Measurements from ENCODE around the gene SPDYE6.
"Not testable (repeated sequence)": the region's sequence is repeated elsewhere in the genome, so short reads cannot be mapped to it uniquely, and the experiment has no call there.

The SPDYE6 gene

DNA sequence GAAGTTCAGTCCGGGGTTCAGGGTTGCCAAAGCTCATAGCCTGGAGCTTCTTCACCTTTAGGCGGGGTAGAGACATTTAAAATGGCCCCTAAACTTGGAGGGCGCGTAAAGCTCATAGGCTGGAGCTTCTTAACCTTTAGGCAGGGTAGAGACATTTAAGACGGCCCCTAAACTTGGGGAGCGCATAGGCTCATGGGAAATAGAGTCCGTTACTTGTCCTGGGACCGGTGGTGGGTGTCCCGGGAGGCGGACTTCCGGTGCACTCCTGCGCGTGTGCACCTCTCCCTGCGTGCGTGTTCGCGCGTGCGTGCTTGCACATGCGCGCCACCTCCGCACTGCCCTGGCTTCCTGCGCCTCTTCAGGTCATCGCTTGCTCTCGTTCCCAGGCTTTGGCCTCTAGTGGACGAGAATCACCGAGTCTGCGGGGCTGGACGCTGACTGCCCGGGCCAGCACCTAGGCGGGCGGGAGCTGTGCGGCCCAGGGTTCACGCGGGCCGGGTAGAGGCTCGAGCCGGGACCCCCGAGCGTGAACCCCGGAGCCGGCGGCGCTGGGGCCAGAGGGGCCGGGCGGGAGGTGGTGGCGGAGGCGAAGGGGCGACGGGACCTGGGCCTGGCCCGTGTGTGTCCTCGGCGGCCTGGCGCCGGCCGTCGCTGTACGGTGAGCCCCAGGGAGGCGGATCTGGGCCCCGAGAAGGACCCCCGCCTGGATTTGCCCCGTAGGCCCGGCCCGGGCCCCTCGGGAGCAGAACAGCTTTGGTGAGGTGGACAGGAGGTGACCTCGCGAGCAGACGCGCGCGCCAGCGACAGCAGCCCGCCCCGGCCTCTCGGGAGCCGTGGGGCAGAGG is 7.5 kb upstream of the SPDYE6 start:
- peak; percentile 76 for DNase-seq (ENCODE audit: low read depth)

DNA sequence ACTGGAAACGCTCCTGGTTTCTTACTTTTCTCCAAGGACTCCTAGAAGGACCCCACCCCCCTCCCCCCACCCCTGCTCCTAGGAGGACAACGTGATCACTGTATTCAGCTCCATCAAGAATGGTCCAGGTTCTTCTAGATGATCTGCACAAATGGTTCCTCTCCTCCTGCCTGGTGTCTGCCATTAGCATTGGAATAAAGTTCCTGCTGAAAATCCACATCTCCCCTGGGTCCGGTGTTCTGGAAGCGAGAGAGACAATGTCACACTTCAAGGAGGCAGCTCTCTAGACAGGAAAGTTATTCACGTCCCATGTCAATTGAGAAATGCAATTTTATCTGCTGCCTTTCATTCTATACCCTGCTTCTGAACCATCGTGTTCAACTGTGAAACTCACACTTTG is 9.3 kb downstream of the SPDYE6 start:
- not testable (repeated sequence) for DNase-seq (ENCODE audit: low read depth)

DNA sequence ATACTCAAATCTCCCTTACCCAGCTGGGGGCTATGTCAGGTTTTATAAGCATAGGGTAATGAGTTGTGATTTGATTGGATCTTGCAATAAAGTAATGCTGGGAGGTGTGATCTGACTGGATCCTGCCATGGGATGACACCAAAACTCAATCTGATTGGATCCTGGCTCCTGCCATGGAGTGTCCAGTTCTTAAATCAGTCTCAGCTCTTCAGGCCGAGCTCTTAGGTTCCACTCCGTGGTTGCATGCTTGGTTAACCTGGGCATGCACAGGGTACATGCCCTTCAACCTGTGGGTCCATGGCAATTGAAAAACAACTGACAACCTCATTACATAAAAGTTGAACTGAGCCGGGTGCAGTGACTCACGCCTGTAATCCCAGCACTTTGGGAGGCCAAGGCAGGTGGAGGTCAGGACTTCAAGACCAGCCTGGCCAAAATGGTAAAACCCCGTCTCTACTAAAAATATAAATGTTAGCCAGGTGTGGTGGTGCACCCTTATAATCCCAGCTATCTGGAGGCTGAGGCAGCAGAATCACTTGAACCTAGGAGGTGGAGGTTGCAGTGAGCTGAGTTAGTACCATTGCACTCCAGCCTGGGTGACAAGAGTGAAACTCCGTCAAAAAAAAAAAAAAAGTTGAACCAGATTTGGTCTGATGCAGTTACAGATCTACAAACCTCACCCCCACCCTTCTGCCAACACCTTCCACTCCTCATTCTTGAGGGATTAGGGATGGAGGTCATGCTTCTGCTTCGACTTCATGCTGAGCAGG is 15.5 kb downstream of the SPDYE6 start:
- DNase-seq (ENCODE audit: low read depth), result not testable (repeated sequence)

DNA sequence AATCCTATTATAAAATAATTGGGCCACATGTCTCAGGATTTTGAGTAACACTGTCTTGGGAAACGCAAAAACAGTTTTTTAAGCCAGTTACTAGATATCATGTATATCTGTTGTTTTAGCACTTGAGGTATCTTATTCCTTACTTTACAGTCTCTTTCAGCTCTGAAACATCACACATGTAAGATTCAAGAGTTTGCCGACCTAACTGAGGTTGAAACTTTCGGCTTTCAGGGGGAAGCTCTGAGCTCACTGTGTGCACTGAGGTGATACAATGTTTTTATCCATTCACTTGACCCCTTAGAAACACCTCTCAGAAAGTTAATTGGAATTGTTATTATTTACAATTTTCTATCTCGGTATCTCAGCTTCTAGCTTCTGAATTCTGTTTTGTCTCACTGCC is 18.8 kb downstream of the SPDYE6 start:
- DNase-seq (ENCODE audit: low read depth), result not testable (repeated sequence)

DNA sequence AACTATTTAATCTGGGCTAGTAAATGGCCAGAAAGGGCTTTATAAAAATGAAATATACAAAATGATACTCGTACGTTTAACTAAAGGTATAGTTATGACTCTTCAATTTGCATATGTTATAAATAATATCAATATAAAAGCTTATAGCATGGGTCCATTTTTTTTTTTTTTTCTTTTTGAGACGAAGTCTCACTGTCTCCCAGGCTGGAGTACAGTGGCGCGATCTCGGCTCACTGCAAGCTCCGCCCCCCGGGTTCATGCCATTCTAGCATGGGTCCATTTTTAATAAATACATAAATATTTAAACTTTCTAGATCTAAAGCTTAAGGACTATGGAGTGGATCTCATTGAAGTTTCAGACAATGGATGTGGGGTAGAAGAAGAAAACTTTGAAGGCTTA is 19.2 kb downstream of the SPDYE6 start:
- not testable (repeated sequence) for DNase-seq (ENCODE audit: low read depth)

DNA sequence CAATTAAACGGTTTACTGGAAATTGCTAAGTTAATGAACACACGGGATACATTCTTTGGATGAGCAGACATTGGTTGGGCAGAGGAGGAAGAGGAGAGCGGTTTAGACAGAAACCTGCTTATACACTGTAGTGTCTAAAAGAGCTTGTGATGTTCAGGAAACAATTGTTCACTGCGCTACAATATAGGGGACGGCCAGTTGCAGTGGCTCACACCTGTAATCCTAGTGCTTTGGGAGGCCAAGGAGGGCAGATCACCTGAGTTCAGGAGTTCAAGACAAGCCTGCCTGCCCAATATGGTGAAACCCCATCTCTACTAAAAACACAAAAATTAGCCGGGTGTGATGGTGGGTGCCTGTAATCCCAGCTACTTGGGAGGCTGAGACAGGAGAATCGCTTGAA is 20.7 kb downstream of the SPDYE6 start:
- not testable (repeated sequence) for DNase-seq (ENCODE audit: low read depth)

DNA sequence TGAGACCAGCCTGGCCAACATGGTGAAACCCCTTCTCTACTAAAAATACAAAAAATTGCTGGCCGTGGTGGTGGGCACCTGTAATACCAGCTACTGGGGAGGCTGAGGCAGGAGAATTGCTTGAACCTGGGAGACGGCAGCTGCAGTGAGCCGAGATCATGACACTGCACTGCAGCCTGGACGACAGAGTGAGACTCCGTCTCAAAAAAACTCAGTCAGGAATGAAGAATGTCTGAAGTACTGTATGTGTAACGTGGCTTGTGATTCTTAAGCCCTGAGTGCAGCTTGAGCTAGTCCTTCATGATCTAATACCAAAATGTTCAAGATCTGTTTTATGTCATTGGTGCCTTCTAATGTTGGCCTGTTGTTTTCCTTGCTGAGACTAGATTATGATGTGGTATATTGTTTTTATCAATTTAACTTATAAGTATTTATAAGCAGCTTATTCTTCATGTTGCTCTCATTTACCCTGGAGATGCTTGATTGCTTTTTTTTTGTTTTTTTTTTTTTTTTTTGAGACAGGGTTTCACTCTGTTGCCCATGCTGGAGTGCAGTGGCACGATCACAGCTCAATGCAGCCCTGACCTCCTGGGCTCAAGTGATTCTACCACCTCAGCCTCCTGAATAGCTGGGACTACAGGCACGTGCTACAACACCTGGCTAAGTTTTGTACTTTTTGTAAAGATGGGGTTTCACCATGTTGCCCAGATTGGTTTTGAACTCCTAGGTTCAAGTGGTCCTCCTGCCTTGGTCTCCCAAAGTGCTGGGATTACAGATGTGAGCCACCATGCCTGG is 25.4 kb downstream of the SPDYE6 start:
- not testable (repeated sequence) for DNase-seq (ENCODE audit: low read depth)

DNA sequence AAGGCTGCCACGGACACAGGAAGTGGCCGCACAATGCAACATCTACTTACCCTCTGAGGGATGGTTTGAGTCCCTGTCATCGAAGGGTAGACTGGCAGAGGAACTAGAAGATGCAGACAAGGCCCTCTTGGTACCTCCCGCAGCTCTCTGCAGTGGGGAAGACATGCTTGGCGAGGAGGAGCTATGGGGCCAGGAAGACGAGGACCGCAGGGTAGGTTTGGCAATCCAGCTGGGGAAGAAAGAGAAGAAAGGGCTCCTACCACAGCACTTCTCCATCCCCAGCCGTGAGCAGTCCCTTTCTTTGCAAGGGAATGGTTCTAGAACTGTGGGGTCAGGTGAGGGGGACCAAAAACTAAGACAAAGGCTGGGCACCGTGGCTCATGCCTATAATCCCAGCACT is 26.9 kb downstream of the SPDYE6 start:
- not testable (repeated sequence) for DNase-seq (ENCODE audit: low read depth)

DNA sequence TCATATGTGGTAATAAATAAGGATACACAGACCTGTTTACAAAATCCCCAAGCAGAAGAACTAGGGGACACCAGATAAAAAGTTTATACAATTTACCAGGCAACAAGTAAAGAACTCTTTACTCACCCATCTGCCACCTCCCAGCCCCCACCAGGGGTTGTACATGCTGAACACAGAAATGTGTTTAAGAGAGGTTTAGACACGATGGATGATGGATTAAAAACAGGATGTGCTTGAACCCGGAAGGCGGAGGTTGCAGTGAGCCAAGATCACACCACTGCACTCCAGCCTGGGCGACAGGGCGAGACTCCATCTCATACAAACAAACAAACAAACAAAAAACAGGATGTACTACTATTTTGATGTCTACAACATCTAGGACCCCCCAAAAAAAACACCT is 27.4 kb downstream of the SPDYE6 start:
- not testable (repeated sequence) for DNase-seq (ENCODE audit: low read depth)

DNA sequence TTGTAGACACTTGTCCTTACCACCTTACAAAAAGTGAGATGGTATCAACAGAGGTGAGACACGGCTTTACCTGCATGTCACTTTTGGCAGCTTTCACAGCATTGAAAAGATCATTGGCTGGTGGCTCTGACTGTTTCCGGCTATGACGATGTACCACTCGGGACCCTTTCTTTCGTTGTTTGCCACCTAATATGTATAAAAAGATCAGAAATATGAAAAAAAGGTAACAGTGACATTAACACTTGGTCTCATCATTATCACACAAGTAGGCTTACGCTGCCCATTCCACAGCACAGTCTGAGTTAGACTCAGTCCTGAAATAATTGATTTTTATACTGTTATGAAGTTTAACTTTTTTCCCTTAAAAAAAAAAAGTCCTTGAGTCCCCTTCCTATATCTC is 29.1 kb downstream of the SPDYE6 start:
- not testable (repeated sequence) for DNase-seq (ENCODE audit: low read depth)

DNA sequence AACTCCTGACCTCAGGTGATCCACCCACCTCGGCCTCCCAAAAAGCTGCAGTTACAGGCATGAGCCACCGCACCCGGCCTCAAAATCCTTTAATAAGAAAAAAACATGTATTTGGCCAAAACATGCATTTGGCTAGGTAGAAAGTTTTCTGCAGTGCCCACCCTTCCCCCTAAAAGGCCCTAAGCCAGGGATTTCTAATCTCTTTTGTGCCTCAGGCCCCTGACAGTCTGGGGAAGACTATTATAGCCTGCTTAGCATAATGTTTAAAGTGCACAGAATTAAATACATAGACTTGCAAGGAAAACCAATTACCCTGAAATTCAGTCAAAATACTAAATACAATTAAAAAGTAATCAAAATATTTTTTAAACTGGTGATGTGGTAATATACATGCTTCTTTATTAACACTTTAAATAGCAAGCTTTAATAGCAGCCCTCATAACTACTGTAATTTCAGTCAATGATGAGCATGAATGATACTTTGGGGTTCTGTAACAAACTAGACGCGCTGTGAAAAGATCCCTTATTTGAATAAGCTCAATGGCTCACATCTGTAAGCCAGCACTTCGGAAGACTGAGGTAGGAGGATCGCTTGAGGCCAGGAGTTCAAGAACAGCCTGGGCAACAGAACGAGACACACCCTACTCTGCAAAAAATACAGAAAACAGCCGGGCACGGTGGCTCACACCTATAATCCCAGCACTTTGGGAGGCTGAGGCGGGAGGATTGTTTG is 29.9 kb downstream of the SPDYE6 start:
- DNase-seq (ENCODE audit: low read depth), result no peak

DNA sequence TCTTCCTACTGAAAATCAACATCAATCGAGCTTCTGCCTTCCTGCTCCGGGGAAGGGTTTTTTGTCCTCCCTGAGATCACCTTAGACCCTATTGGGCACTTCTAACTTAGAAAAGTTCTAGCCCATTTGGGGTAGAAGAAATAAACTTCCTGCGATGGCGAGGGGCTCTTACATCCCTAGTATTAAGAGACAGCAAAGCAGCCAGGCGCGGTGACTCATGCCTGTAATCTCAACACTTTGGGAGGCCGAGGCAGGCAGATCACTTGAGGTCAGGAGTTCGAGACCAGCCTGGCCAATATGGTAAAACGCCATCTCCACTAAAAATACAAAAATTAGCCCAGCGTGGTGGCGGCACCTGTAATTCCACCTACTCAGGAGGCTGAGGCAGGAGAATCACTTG is 31.1 kb downstream of the SPDYE6 start:
- not testable (repeated sequence) for DNase-seq (ENCODE audit: low read depth)

DNA sequence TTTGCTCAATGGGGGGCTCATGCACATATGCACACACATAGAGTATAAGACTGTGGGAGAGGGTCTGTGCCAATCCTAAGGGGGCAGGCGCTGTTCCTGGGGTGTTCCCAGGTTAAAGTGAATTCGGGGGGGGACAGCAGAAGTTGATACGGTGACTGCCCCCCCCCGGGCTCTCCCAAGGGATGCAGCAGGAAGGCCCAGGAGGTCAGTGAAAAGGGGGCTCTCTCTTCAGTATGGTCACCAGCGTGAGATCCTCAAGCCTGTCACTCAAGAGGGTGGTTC is 32.4 kb downstream of the SPDYE6 start:
- DNase-seq (ENCODE audit: low read depth), result no peak

DNA sequence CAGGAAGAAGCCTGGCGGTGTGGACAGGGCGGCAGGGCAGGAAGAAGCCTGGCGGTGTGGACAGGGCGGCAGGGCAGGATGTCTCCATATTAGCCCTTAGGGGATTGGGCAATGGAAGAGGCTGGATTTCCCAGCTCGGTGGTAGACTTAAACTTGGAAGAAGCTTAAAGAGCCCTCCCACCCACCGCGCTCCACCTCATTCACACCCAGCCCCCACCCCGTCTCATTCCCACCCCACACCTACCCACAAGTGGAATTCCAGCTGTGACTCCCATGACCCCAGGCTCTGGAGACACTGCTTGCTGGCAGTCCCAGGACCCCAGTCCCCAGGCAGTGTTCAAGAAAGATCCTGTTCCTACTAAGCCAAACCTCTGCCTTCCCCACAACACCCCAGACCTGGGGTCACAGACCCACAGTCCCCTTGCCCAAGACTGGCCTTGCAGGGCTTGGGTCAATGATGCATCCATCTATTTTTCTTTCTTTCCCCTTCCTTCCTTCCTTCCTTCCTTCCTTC is 34.0 kb downstream of the SPDYE6 start:
- DNase-seq (ENCODE audit: low read depth), result no peak

DNA sequence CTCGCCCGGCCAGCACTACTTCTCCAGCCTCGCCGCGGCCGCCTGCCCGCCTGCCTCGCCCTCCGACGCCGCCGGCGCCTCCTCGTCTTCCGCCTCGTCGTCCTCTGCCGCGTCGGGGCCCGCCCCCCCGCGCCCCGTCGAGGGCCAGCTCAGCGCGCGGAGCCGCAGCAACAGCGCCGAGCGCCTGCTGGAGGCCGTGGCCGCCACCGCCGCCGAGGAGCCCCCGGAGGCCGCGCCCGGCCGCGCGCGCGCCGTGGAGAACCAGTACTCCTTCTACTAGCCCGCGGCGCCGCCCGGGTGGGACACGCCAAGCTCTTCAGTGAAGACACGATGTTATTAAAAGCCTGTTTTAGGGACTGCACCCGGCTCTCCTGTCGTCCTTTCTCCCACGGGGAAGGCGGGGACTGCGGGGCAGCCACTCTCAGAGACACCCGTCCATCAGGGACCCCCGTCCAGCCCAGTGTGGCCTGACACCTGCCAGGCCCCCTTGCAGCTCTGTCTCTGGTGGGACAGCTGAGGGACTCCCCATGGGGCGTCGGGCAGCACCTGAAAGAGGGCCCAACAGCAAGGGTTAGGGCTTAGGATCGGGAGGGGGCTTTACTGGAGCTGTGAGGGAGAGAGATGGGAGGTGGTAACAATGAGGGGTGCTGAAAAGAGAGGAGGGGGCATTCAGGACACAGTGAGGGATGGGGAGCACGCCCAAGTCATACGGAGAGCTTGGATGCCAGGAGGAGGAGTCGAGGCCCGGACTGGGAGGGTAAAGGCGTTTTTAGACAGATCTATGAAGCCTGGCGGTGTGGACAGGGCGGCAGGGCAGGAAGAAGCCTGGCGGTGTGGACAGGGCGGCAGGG is 34.7 kb downstream of the SPDYE6 start:
- DNase-seq (ENCODE audit: low read depth), result no peak

DNA sequence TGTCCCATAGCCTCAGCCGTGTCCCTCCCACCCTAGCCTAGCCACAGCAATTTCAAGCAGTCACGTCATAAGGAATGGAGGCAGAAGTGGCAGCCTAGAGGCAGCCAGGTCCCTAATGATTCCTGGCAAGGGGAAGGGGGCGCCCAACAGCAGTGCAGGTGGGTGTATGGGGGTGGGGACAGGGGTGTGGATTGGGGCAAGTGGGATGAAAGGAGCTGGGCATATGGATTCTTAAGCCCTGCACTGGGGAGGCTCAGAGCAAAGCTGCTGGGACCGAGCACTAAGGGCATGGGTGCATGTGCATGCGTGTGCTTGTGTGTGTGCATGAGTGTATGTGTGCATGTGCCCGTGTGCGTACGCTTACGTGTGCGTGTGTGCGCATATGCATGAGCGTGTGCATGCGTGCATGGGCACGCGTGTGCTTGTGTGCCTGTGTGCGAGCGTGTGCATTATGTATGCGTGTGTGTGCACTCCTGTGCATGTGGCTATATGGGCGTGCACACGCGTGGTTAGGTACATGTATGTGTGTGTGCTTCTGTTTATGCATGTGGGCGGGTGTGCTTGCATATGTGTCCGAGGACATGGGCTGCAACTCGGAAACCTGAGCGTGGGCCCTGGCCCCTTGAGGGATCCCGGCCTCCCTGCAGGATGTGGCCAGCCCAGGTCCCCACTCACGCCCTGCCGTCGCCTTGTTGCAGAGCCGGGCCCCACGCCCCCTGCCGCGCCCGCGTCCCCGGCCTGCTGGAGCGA is 35.5 kb downstream of the SPDYE6 start:
- DNase-seq (ENCODE audit: low read depth), result no peak

DNA sequence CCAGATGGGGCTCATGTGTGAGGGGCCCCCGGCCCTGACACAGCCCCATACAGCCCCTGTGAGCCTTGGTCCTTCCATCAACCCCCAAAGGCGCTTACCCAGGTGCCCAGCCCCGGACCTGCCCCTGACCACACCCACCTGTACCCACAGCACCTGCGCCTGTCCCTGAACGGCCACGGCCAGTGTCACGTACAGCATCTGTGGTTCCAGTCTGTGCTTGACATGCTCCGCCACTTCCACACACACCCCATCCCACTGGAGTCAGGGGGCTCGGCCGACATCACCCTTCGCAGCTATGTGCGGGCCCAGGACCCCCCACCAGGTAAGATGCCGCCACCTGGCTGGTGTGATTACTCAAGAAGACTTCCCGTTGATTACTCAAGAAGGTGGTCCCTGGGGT is 36.1 kb downstream of the SPDYE6 start:
- no peak for DNase-seq (ENCODE audit: low read depth)

DNA sequence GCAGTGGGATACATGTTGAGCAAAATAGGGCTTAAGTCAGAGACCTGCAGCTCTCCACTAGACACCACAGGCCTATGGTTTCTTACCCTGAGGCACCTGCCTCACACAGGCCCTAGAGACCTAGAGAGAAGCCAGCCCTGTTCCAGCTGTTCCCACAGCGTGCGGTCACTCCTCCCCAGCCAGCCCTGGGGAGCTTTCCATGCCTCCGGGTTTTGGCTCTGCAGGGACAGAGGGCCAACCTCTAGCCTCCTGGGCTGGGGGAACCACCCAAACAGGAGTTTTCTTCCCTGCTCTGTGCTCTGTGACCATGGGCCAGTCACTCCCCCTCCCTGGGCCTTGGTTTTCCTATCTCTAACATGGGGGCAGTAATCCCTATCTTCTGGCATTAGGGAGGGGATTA is 36.6 kb downstream of the SPDYE6 start:
- DNase-seq (ENCODE audit: low read depth), result no peak

DNA sequence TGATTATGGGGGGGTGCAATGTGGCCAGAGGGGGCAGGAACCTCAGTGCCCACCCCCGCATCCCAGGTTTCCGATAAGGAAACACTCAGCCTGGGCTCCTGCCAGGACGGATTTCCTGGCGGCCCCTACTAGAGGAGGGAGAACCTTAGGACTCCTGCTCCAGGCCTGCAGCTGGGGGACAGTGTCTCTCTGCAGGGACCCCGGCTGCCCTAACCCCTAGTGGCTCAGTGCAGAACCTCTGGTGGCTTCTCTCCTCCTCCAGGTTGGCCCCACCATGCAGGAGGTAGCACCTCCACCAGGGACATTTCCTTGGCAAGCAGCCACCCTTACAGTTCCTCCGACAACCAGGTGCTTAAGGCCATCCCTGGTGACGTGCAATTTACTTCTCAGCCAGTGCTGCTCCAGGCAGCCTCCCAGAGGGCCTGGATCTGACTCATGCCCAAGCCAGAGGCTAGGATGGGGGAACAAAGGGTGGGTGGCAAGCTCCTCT is 37.7 kb downstream of the SPDYE6 start:
- DNase-seq (ENCODE audit: low read depth), result no peak
